ENCODE results near the gene SLC25A33.
"Not testable (repeated sequence)": the region's sequence is repeated elsewhere in the genome, so short reads cannot be mapped to it uniquely, and the experiment has no call there.

SLC25A33 gene

GRCh38 chr1:9561429-9561828 is 22.2 kb downstream of the SLC25A33 start:
- Histone ChIP-seq H3K36me3 (ENCODE audit: insufficient read depth, low read length) (peaks cover 31% of the 10 kb centered on the region), H3K9me3 (ENCODE audit: insufficient read depth, low read depth, low read length) (no peaks in the 10 kb centered on the region), H3K27me3 (ENCODE audit: insufficient read depth, low read length) (peaks cover 47% of the 10 kb centered on the region), H3K27ac (ENCODE audit: low read depth, low read length) (no peak overlapping the region), H3K4me1 (ENCODE audit: insufficient read depth, low read length) (no peaks in the 10 kb centered on the region), H3K9ac (ENCODE audit: low read depth, low read length) (no peak overlapping the region), H3K4me3 (ENCODE audit: low read length) (no peak overlapping the region)
- 98% methylated on average over 3 of the region's 3 CpGs for WGBS

GRCh38 chr1:9569267-9569666 is 30.0 kb downstream of the SLC25A33 start:
- Histone ChIP-seq H3K9ac (ENCODE audit: low read depth, low read length) (no peak overlapping the region), H3K27me3 (ENCODE audit: insufficient read depth, low read length) (no peaks in the 10 kb centered on the region), H3K4me3 (ENCODE audit: low read length) (no peak overlapping the region), H3K4me1 (ENCODE audit: insufficient read depth, low read length) (no peaks in the 10 kb centered on the region), H3K9me3 (ENCODE audit: insufficient read depth, low read depth, low read length) (no peaks in the 10 kb centered on the region), H3K27ac (ENCODE audit: low read depth, low read length) (no peak overlapping the region), H3K36me3 (ENCODE audit: insufficient read depth, low read length) (peaks cover 17% of the 10 kb centered on the region)
- WGBS = 80% methylated on average over 1 of the region's 1 CpG

GRCh38 chr1:9570886-9571529 is 31.7 kb downstream of the SLC25A33 start:
- H3K36me3 ChIP-seq (ENCODE audit: insufficient read depth, low read length) = peaks cover 22% of the 10 kb centered on the region
- H3K9me3 ChIP-seq (ENCODE audit: insufficient read depth, low read depth, low read length); H3K4me1 ChIP-seq (ENCODE audit: insufficient read depth, low read length); H3K27ac ChIP-seq (ENCODE audit: low read depth, low read length); H3K9ac ChIP-seq (ENCODE audit: low read depth, low read length); H3K27me3 ChIP-seq (ENCODE audit: insufficient read depth, low read length); H3K4me3 ChIP-seq (ENCODE audit: low read length): not testable (repeated sequence)
- WGBS = 95% methylated on average over 16 of the region's 16 CpGs

GRCh38 chr1:9573723-9574122 is 34.5 kb downstream of the SLC25A33 start:
- no peaks in the 10 kb centered on the region for H3K4me1 ChIP-seq (ENCODE audit: insufficient read depth, low read length)
- peaks cover 35% of the 10 kb centered on the region for H3K36me3 ChIP-seq (ENCODE audit: insufficient read depth, low read length)
- H3K9ac ChIP-seq (ENCODE audit: low read depth, low read length) = no peak overlapping the region
- no peaks in the 10 kb centered on the region for H3K27me3 ChIP-seq (ENCODE audit: insufficient read depth, low read length)
- WGBS = 96% methylated on average over 2 of the region's 2 CpGs
- H3K4me3 ChIP-seq (ENCODE audit: low read length) = no peak overlapping the region
- no peaks in the 10 kb centered on the region for H3K9me3 ChIP-seq (ENCODE audit: insufficient read depth, low read depth, low read length)
- no peak overlapping the region for H3K27ac ChIP-seq (ENCODE audit: low read depth, low read length)

GRCh38 chr1:9575486-9575885 is 36.2 kb downstream of the SLC25A33 start:
- Histone ChIP-seq H3K27me3 (ENCODE audit: insufficient read depth, low read length) (no peaks in the 10 kb centered on the region), H3K36me3 (ENCODE audit: insufficient read depth, low read length) (peaks cover 46% of the 10 kb centered on the region), H3K4me1 (ENCODE audit: insufficient read depth, low read length) (no peaks in the 10 kb centered on the region), H3K27ac (ENCODE audit: low read depth, low read length) (no peak overlapping the region), H3K4me3 (ENCODE audit: low read length) (no peak overlapping the region), H3K9ac (ENCODE audit: low read depth, low read length) (no peak overlapping the region), H3K9me3 (ENCODE audit: insufficient read depth, low read depth, low read length) (no peaks in the 10 kb centered on the region)
- WGBS = 95% methylated on average over 6 of the region's 6 CpGs

- H3K27ac ChIP-seq (ENCODE audit: low read depth, low read length) = no peak overlapping the region
- WGBS = 89% methylated on average over 6 of the region's 6 CpGs
- no peaks in the 10 kb centered on the region for H3K27me3 ChIP-seq (ENCODE audit: insufficient read depth, low read length)
- no peak overlapping the region for H3K9ac ChIP-seq (ENCODE audit: low read depth, low read length)
- H3K36me3 ChIP-seq (ENCODE audit: insufficient read depth, low read length) = peaks cover 50% of the 10 kb centered on the region
- no peak overlapping the region for H3K4me3 ChIP-seq (ENCODE audit: low read length)
- H3K4me1 ChIP-seq (ENCODE audit: insufficient read depth, low read length) = no peaks in the 10 kb centered on the region
- no peaks in the 10 kb centered on the region for H3K9me3 ChIP-seq (ENCODE audit: insufficient read depth, low read depth, low read length)
Measured at GRCh38 chr1:9576903-9577302, 37.6 kb downstream of the SLC25A33 start.

- 85% methylated on average over 5 of the region's 5 CpGs for WGBS
- Histone ChIP-seq H3K27me3 (ENCODE audit: insufficient read depth, low read length) (no peaks in the 10 kb centered on the region), H3K27ac (ENCODE audit: low read depth, low read length) (no peak overlapping the region), H3K4me1 (ENCODE audit: insufficient read depth, low read length) (no peaks in the 10 kb centered on the region), H3K9ac (ENCODE audit: low read depth, low read length) (no peak overlapping the region), H3K36me3 (ENCODE audit: insufficient read depth, low read length) (peaks cover 53% of the 10 kb centered on the region), H3K9me3 (ENCODE audit: insufficient read depth, low read depth, low read length) (no peaks in the 10 kb centered on the region), H3K4me3 (ENCODE audit: low read length) (no peak overlapping the region)
Measured at GRCh38 chr1:9577423-9577822, 38.2 kb downstream of the SLC25A33 start.

GRCh38 chr1:9580942-9581341 is 41.7 kb downstream of the SLC25A33 start:
- Histone ChIP-seq H3K4me3 (ENCODE audit: low read length) (no peak overlapping the region), H3K4me1 (ENCODE audit: insufficient read depth, low read length) (no peaks in the 10 kb centered on the region), H3K36me3 (ENCODE audit: insufficient read depth, low read length) (peaks cover 70% of the 10 kb centered on the region), H3K9me3 (ENCODE audit: insufficient read depth, low read depth, low read length) (no peaks in the 10 kb centered on the region), H3K27me3 (ENCODE audit: insufficient read depth, low read length) (no peaks in the 10 kb centered on the region), H3K9ac (ENCODE audit: low read depth, low read length) (no peak overlapping the region), H3K27ac (ENCODE audit: low read depth, low read length) (no peak overlapping the region)
- WGBS = 94% methylated on average over 2 of the region's 2 CpGs

- no peaks in the 10 kb centered on the region for H3K9me3 ChIP-seq (ENCODE audit: insufficient read depth, low read depth, low read length)
- no peaks in the 10 kb centered on the region; the same call in 1 of the 2 replicates for H3K27me3 ChIP-seq (ENCODE audit: insufficient read depth, low read length)
- H3K9ac ChIP-seq (ENCODE audit: low read depth, low read length) = no peak overlapping the region
- no peak overlapping the region for H3K27ac ChIP-seq (ENCODE audit: low read depth, low read length)
- 0 out of 2 replicates have a peak, but pooled peaks cover 9% of the 10 kb centered on the region for H3K4me1 ChIP-seq (ENCODE audit: insufficient read depth, low read length)
- H3K36me3 ChIP-seq (ENCODE audit: insufficient read depth, low read length) = peaks cover 31% of the 10 kb centered on the region
- H3K4me3 ChIP-seq (ENCODE audit: low read length) = no peak overlapping the region
- WGBS = 91% methylated on average over 3 of the region's 3 CpGs
Measured at GRCh38 chr1:9586147-9586766, 47.0 kb downstream of the SLC25A33 start.

- H3K4me1 ChIP-seq (ENCODE audit: insufficient read depth, low read length) = peaks cover 28% of the 10 kb centered on the region
- peak within 1 kb of the TSS; percentile 72 for H3K9ac ChIP-seq (ENCODE audit: low read depth, low read length)
- peak within 1 kb of the TSS; percentile 69 for H3K4me3 ChIP-seq (ENCODE audit: low read length)
- H3K9me3 ChIP-seq (ENCODE audit: insufficient read depth, low read depth, low read length) = no peaks in the 10 kb centered on the region
- under 1% methylated on average over 94 of the region's 94 CpGs for WGBS
- no peaks in the 10 kb centered on the region; the same call in 1 of the 2 replicates for H3K27me3 ChIP-seq (ENCODE audit: insufficient read depth, low read length)
- no peak within 1 kb of the TSS for H3K27ac ChIP-seq (ENCODE audit: low read depth, low read length)
- peaks cover 11% of the 10 kb centered on the region; the same call in 1 of the 2 replicates for H3K36me3 ChIP-seq (ENCODE audit: insufficient read depth, low read length)
Measured at GRCh38 chr1:9588551-9589143, 49.4 kb downstream of the SLC25A33 start, which contains the start of gene TMEM201. TMEM201 (plus strand) TSS chr1:9588911; CDS start chr1:9588931, 20 bp downstream.

- H3K4me3 ChIP-seq (ENCODE audit: low read length) = peak overlapping the region; percentile 69
- no peaks in the 10 kb centered on the region for H3K9me3 ChIP-seq (ENCODE audit: insufficient read depth, low read depth, low read length)
- H3K9ac ChIP-seq (ENCODE audit: low read depth, low read length) = peak overlapping the region; percentile 72
- no peak overlapping the region for H3K27ac ChIP-seq (ENCODE audit: low read depth, low read length)
- 2% methylated on average over 63 of the region's 63 CpGs for WGBS
- peaks cover 33% of the 10 kb centered on the region for H3K4me1 ChIP-seq (ENCODE audit: insufficient read depth, low read length)
- peaks cover 7% of the 10 kb centered on the region; the same call in 1 of the 2 replicates for H3K36me3 ChIP-seq (ENCODE audit: insufficient read depth, low read length)
- no peaks in the 10 kb centered on the region; the same call in 1 of the 2 replicates for H3K27me3 ChIP-seq (ENCODE audit: insufficient read depth, low read length)
Measured at GRCh38 chr1:9589144-9589718, 50.0 kb downstream of the SLC25A33 start.

All from HUES64 (cell line).